Muscle of back (tissue), 11 donors: ENCODE results near the gene GXYLT2. TPM values are rescaled to one million over a fixed set of nuclear protein-coding genes. Genes with fewer than 3 reads are reported as not detected.

Source experiments
- DNase-seq, 3 donors: peaks; one replicate each; pipeline versions ENCODE4 v3.0.0 to v3.0.0-alpha.2; 2013
- polyA plus RNA-seq, 10 donors: library from polyadenylated mRNA; unstranded; fragments of 120-200 nt; gene quantifications; one replicate each; pipeline ENCODE4 v1.2.1, GENCODE V29; 2013; ENCODE audit not compliant: insufficient read length in 10 of 10

Gene GXYLT2
- polyA plus RNA-seq, 10 donors = 24.4 to 43.6 (median 34.2) TPM

GRCh38 chr3:73007992-73008712, 120.3 kb downstream of the GXYLT2 start:
- DNase-seq = no peak

GRCh38 chr3:73009008-73009407, 121.2 kb downstream of the GXYLT2 start:
- no peak for DNase-seq

GRCh38 chr3:73009750-73010149, 121.9 kb downstream of the GXYLT2 start:
- no peak for DNase-seq

- DNase-seq = no peak
Measured at GRCh38 chr3:73010158-73010557, 122.3 kb downstream of the GXYLT2 start.

GRCh38 chr3:73018298-73018697, 130.5 kb downstream of the GXYLT2 start:
- no peak for DNase-seq

GRCh38 chr3:73018790-73019441, 131.1 kb downstream of the GXYLT2 start:
- DNase-seq = no peak

GRCh38 chr3:73021301-73021835, 133.5 kb downstream of the GXYLT2 start:
- DNase-seq = no peak

GRCh38 chr3:73024836-73025235, 137.0 kb downstream of the GXYLT2 start:
- no peak for DNase-seq

- DNase-seq = no peak
Measured at GRCh38 chr3:73026111-73026759, 138.4 kb downstream of the GXYLT2 start.

Other genes with a start within 250 kb of the GXYLT2 start
- 10 to 100 TPM; 10.7 to 16.9 (median 13.3) TPM for gene SHQ1, start 39.6 kb upstream of the GXYLT2 start, polyA plus RNA-seq
- 10 to 100 TPM; 50.2 to 78.2 (median 60.1) TPM for gene PPP4R2, start 108.8 kb downstream of the GXYLT2 start, polyA plus RNA-seq
- gene EBLN2, start 173.6 kb downstream of the GXYLT2 start, polyA plus RNA-seq = 1 to 10 TPM; 1.3 to 6.5 (median 2.1) TPM